ENCODE measurements around the gene KBTBD8.

- TF ChIP-seq POLR2A (IDR thresholded peaks at IDR 0.05; ENCODE audit: low read depth, low read length), result no peak
- TF ChIP-seq POLR2AphosphoS5 (IDR thresholded peaks at IDR 0.05; ENCODE audit: low read depth, low read length), result no peak
- no peak for TF ChIP-seq TAF1 (IDR thresholded peaks at IDR 0.05; ENCODE audit: low read depth, low read length)
- no peak for TF ChIP-seq SPI1 (IDR thresholded peaks at IDR 0.05; ENCODE audit: low read depth, low read length)
- TF ChIP-seq PAX5 (IDR thresholded peaks at IDR 0.05; ENCODE audit: insufficient read depth, low read length, severe bottlenecking), result no peak
- TF ChIP-seq POU2F2 (IDR thresholded peaks at IDR 0.05; ENCODE audit: low read depth, low read length), result no peak
Observed at GRCh38 chr3:66991459-66991858, 6.6 kb upstream of the KBTBD8 start.
